ELF-1 (cell line): ENCODE data around the gene SSU72.
"Not testable (repeated sequence)": the region's sequence is repeated elsewhere in the genome, so short reads cannot be mapped to it uniquely, and the experiment has no call there.

Experiments
- DNase-seq: peaks from one replicate; pipeline ENCODE4 v3.0.0-alpha.2; 2016; ENCODE audit warnings: low read depth, low spot score

Gene SSU72

GRCh38 chr1:1505366-1505798 is 69.3 kb downstream of the SSU72 start:
- DNase-seq = not testable (repeated sequence)

GRCh38 chr1:1504777-1505365 is 69.8 kb downstream of the SSU72 start:
- peak; percentile 94 for DNase-seq

GRCh38 chr1:1495461-1495975 is 79.1 kb downstream of the SSU72 start:
- DNase-seq = not testable (repeated sequence)

GRCh38 chr1:1494311-1494710 is 80.4 kb downstream of the SSU72 start:
- not testable (repeated sequence) for DNase-seq
